B cell (primary cell): ENCODE data around the gene TMEM214. TPM values are rescaled to one million over a fixed set of nuclear protein-coding genes. Genes with fewer than 3 reads are reported as not detected.

ENCODE experiments used
- ATAC-seq: fragments of 200-7000 bp; cut with Tn5 transposase; one replicate; pipeline ENCODE4 v1.10.0; 2021; ENCODE audit warnings: low read depth, mild to moderate bottlenecking, moderate number of reproducible peaks, moderate library complexity
- CTCF ChIA-PET: fragments of 350-600 bp; sonication (Branson Sonifier 250); formaldehyde crosslinking; loops from one replicate; lab custom pipeline; 2021; ENCODE audit warnings: antibody characterized with exemption, inconsistent platforms; lab: Charles Lee
- POLR2A ChIA-PET: fragments of 350-600 bp; sonication (Branson Sonifier 250); formaldehyde crosslinking; loops from one replicate; lab custom pipeline; 2021; ENCODE audit warnings: antibody characterized with exemption; lab: Charles Lee
- DNase-seq: peaks from one replicate; pipeline ENCODE4 v3.0.0; 2013
- H2AFZ ChIP-seq: 2 replicates; pipeline ENCODE4 v1.6.1; 2012; ENCODE audit warnings: mild to moderate bottlenecking, low read depth, low read length; ENCODE audit not compliant: insufficient read depth, poor library complexity, severe bottlenecking
- H3K27ac ChIP-seq, 2 donors: 1 replicate in 1 of 2; 2 replicates in 1 of 2; pipeline ENCODE4 v1.5.1; 2012 to 2013; ENCODE audit warnings: low read length in 2 of 2, mild to moderate bottlenecking in 2 of 2, moderate library complexity in 1 of 2
- H3K27me3 ChIP-seq, 4 experiments: fragments of 200-600 bp in 1 of 4; sonication (generic) in 1 of 4; replicated peaks in 1 of 4; 1 replicate in 2 of 4; 2 replicates in 2 of 4; pipeline versions ENCODE4 v1.6.1 to v1.7.0; 2013 to 2016; ENCODE audit warnings: low read length in 3 of 4, mild to moderate bottlenecking in 2 of 4, mixed read lengths in 1 of 4, moderate library complexity in 1 of 4; ENCODE audit not compliant: insufficient read depth in 4 of 4, control insufficient read depth in 3 of 4; ENCODE audit errors: control extremely low read depth in 1 of 4
- H3K36me3 ChIP-seq, 2 experiments: replicated peaks in 1 of 2; 1 replicate in 1 of 2; 2 replicates in 1 of 2; pipeline versions ENCODE4 v1.6.1 to v1.7.1; 2013; ENCODE audit warnings: low read length in 1 of 2; ENCODE audit not compliant: insufficient read depth in 2 of 2, control insufficient read depth in 1 of 2; ENCODE audit errors: control extremely low read depth in 1 of 2, extremely low read depth in 1 of 2
- H3K4me1 ChIP-seq, 2 donors: fragments of 200-600 bp in 1 of 2; sonication (generic) in 1 of 2; 1 replicate in 1 of 2; 2 replicates in 1 of 2; pipeline versions ENCODE4 v1.5.1 to v1.6.1; 2013 to 2017; ENCODE audit warnings: low read length in 2 of 2; ENCODE audit not compliant: control insufficient read depth in 2 of 2, insufficient read depth in 2 of 2
- H3K4me2 ChIP-seq: replicated peaks from 2 replicates; pipeline ENCODE3; 2012; ENCODE audit warnings: mild to moderate bottlenecking, low read depth, low read length; ENCODE audit not compliant: poor library complexity, severe bottlenecking
- H3K4me3 ChIP-seq, 5 experiments: fragments of 200-600 bp in 1 of 5; sonication (generic) in 1 of 5; 1 replicate in 3 of 5; 2 replicates in 2 of 5; pipeline versions ENCODE4 v1.5.1 to v1.7.0; 2011 to 2016; ENCODE audit warnings: low read length in 4 of 5, mild to moderate bottlenecking in 4 of 5, low read depth in 2 of 5, control low read depth in 1 of 5, moderate library complexity in 1 of 5; ENCODE audit not compliant: insufficient read depth in 1 of 5; ENCODE audit errors: control extremely low read depth in 1 of 5, extremely low read depth in 1 of 5
- H3K79me2 ChIP-seq: fragments of 200-600 bp; sonication (generic); one replicate; pipeline ENCODE4 v1.6.0; 2016; ENCODE audit warnings: low read length; ENCODE audit not compliant: control insufficient read depth, insufficient read depth
- H3K9ac ChIP-seq: fragments of 200-600 bp; sonication (generic); 2 replicates; pipeline ENCODE4 v1.6.1; 2017; ENCODE audit warnings: mild to moderate bottlenecking, low read length, moderate library complexity
- H3K9me3 ChIP-seq, 3 donors: one replicate each; pipeline versions ENCODE4 v1.6.1 to v1.7.1; 2013; ENCODE audit warnings: low read length in 2 of 3; ENCODE audit not compliant: control insufficient read depth in 2 of 3, insufficient read depth in 1 of 3; ENCODE audit errors: control extremely low read depth in 1 of 3
- H4K20me1 ChIP-seq: 2 replicates; pipeline ENCODE4 v1.6.0; 2012; ENCODE audit warnings: mild to moderate bottlenecking, low read length; ENCODE audit not compliant: insufficient read depth, control insufficient read depth, poor library complexity, severe bottlenecking
- H3K27ac Mint-ChIP-seq: one replicate; pipeline ENCODE4 v1.8.0; 2021; ENCODE audit warnings: mixed read lengths
- H3K27me3 Mint-ChIP-seq: one replicate; pipeline ENCODE4 v1.8.0; 2021; ENCODE audit warnings: mixed read lengths
- H3K4me1 Mint-ChIP-seq: one replicate; pipeline ENCODE4 v1.8.0; 2021; ENCODE audit warnings: mixed read lengths
- H3K4me3 Mint-ChIP-seq: one replicate; pipeline ENCODE4 v1.8.0; 2021; ENCODE audit warnings: mixed read lengths
- H3K9me3 Mint-ChIP-seq: one replicate; pipeline ENCODE4 v1.8.0; 2022; ENCODE audit warnings: mixed read lengths; ENCODE audit not compliant: insufficient read depth
- CTCF ChIP-seq: fragments of 200-600 bp; IDR thresholded peaks from one replicate; pipeline ENCODE4 v1.8.0; 2022; ENCODE audit warnings: antibody characterized with exemption, mild to moderate bottlenecking
- EZH2 ChIP-seq: IDR thresholded peaks from 2 replicates; pipeline ENCODE4 v1.6.1; 2012; ENCODE audit warnings: borderline replicate concordance, low read depth, mild to moderate bottlenecking, moderate library complexity, low read length; ENCODE audit not compliant: insufficient read depth, poor library complexity, severe bottlenecking
- WGBS: methylation state at CpG from one replicate; pipeline ENCODE4 v1.1.5; 2013; ENCODE audit warnings: missing lambda C conversion rate; ENCODE audit not compliant: insufficient coverage; 5-methylcytosine and 5-hydroxymethylcytosine counted together
- intact Hi-C: fragments of 100-400 bp; cut with micrococcal nuclease; formaldehyde crosslinking; loops from one replicate; pipeline ENCODE4 v1.10.0; 2022
- polyA plus RNA-seq: library from polyadenylated mRNA; depleted of rRNA; stranded (reverse); fragments of >200 nt; gene quantifications from 2 replicates; pipeline ENCODE4 v1.2.3, GENCODE V29; 2012
- total RNA-seq, 2 donors: library from RNA; stranded (reverse); fragments of 120-200 nt in 1 of 2; gene quantifications; 1 replicate in 1 of 2; 2 replicates in 1 of 2; pipeline versions ENCODE4 v1.2.3 to v1.2.4, GENCODE V29; 2013 to 2022

TMEM214 gene
- total and polyA plus RNA-seq, 2 donors (not counting 1 experiment from before 2014, with no cell fraction given) = 80.1 to 91.1 TPM

GRCh38 chr2:27057184-27057583 lies 24.4 kb downstream of the TMEM214 start:
- no peak for DNase-seq
- ChIA-PET POLR2A (no interaction called here), CTCF (no interaction called here)
- Mint-ChIP-seq H3K27ac (no peak overlapping the region), H3K4me1 (peaks cover 4% of the 10 kb centered on the region), H3K4me3 (no peak overlapping the region), H3K27me3 (no peaks in the 10 kb centered on the region), H3K9me3 (no peaks in the 10 kb centered on the region)
- TF ChIP-seq CTCF (no peak), EZH2 (no peak)
- Histone ChIP-seq H3K4me2 (no peak overlapping the region), H3K4me3 (no peak overlapping the region), H3K9me3 (no peaks in the 10 kb centered on the region), H3K27ac (no peak overlapping the region), H4K20me1 (no peaks in the 10 kb centered on the region), H2AFZ (no peak overlapping the region), H3K4me1 (peaks cover 2% of the 10 kb centered on the region in 2 donors), H3K36me3 (peaks cover 0 to 26% of the 10 kb centered on the region in 2 experiments), H3K9ac (no peak overlapping the region), H3K27me3 (no peaks in the 10 kb centered on the region), H3K79me2 (no peaks in the 10 kb centered on the region)
- ATAC-seq = no peak
- WGBS = 100% methylated on average over 1 of the region's 6 CpGs
- intact Hi-C loops = no loop called here

GRCh38 chr2:27058210-27058609 lies 25.4 kb downstream of the TMEM214 start:
- Histone ChIP-seq H3K27ac (no peak overlapping the region), H4K20me1 (no peaks in the 10 kb centered on the region), H3K4me3 (no peak overlapping the region), H3K36me3 (peaks cover 0 to 30% of the 10 kb centered on the region in 2 experiments), H3K9ac (no peak overlapping the region), H3K4me1 (no peaks in the 10 kb centered on the region), H2AFZ (no peak overlapping the region), H3K79me2 (no peaks in the 10 kb centered on the region), H3K27me3 (no peaks in the 10 kb centered on the region), H3K9me3 (no peaks in the 10 kb centered on the region), H3K4me2 (no peak overlapping the region)
- DNase-seq = no peak
- H3K27ac Mint-ChIP-seq = no peak overlapping the region
- CTCF ChIA-PET = no interaction called here
- H3K9me3 Mint-ChIP-seq = no peaks in the 10 kb centered on the region
- H3K4me1 Mint-ChIP-seq = peaks cover under 1% of the 10 kb centered on the region
- 96% methylated on average over 9 of the region's 10 CpGs for WGBS
- intact Hi-C loops = no loop called here
- no peak overlapping the region for H3K4me3 Mint-ChIP-seq
- no peaks in the 10 kb centered on the region for H3K27me3 Mint-ChIP-seq
- ATAC-seq = no peak
- POLR2A ChIA-PET = no interaction called here
- no peak for TF ChIP-seq CTCF
- no peak for TF ChIP-seq EZH2
